Liver (tissue), 9 donors: ENCODE measurements around the gene RSU1. TPM values are rescaled to one million over a fixed set of nuclear protein-coding genes. Genes with fewer than 3 reads are reported as not detected.

Experiments
- DNase-seq: peaks from one replicate; pipeline ENCODE4 v3.0.0-alpha.2; 2017; ENCODE audit warnings: low spot score
- H3K27ac ChIP-seq, 2 donors: one replicate each; pipeline ENCODE4 v1.7.0; 2013; ENCODE audit warnings: inconsistent platforms in 2 of 2, low read length in 2 of 2, control low read depth in 1 of 2, low read depth in 1 of 2, mild to moderate bottlenecking in 1 of 2
- H3K27me3 ChIP-seq, 4 donors: one replicate each; pipeline versions ENCODE4 v1.6.1 to v1.7.0; 2013; ENCODE audit warnings: low read length in 3 of 4, inconsistent platforms in 1 of 4, mild to moderate bottlenecking in 1 of 4, moderate library complexity in 1 of 4; ENCODE audit not compliant: control insufficient read depth in 4 of 4, insufficient read depth in 4 of 4
- H3K36me3 ChIP-seq, 4 donors: one replicate each; pipeline versions ENCODE4 v1.6.1 to v1.7.0; 2013; ENCODE audit warnings: low read length in 3 of 4, mild to moderate bottlenecking in 3 of 4, low read depth in 1 of 4, moderate library complexity in 1 of 4; ENCODE audit not compliant: control insufficient read depth in 4 of 4, insufficient read depth in 3 of 4
- H3K4me1 ChIP-seq, 4 donors: one replicate each; pipeline versions ENCODE4 v1.6.1 to v1.7.0; 2013; ENCODE audit warnings: low read length in 3 of 4, mild to moderate bottlenecking in 3 of 4, moderate library complexity in 1 of 4; ENCODE audit not compliant: control insufficient read depth in 4 of 4, insufficient read depth in 4 of 4
- H3K4me3 ChIP-seq, 3 donors: one replicate each; pipeline versions ENCODE4 v1.6.1 to v1.7.0; 2013; ENCODE audit warnings: low read length in 3 of 3, control low read depth in 1 of 3, low read depth in 1 of 3, mild to moderate bottlenecking in 1 of 3
- H3K9ac ChIP-seq, 2 donors: one replicate each; pipeline ENCODE4 v1.7.0; 2013; ENCODE audit warnings: low read length in 2 of 2, mild to moderate bottlenecking in 2 of 2, moderate library complexity in 2 of 2, control low read depth in 1 of 2, low read depth in 1 of 2
- H3K9me3 ChIP-seq, 4 donors: one replicate each; pipeline versions ENCODE4 v1.6.1 to v1.7.0; 2013; ENCODE audit warnings: low read length in 3 of 4; ENCODE audit not compliant: control insufficient read depth in 4 of 4
- EGR1 ChIP-seq, 2 donors: IDR thresholded peaks; 2 replicates each; pipeline ENCODE4 v1.6.1; 2016 to 2018; ENCODE audit warnings: antibody characterized with exemption in 2 of 2, low read depth in 2 of 2
- FOXA1 ChIP-seq: IDR thresholded peaks from 2 replicates; pipeline ENCODE4 v1.6.1; 2016; ENCODE audit warnings: antibody characterized with exemption
- FOXA2 ChIP-seq: IDR thresholded peaks from 2 replicates; pipeline ENCODE4 v1.6.1; 2016; ENCODE audit warnings: antibody characterized with exemption
- GABPA ChIP-seq, 2 donors: IDR thresholded peaks in 1 of 2; conservative IDR thresholded peaks in 1 of 2; 2 replicates each; pipeline ENCODE4 v1.6.1; 2016; ENCODE audit warnings: antibody characterized with exemption in 2 of 2, mild to moderate bottlenecking in 1 of 2, moderate library complexity in 1 of 2
- HNF4A ChIP-seq, 2 donors: conservative IDR thresholded peaks; 2 replicates each; pipeline ENCODE4 v1.6.1; 2016; ENCODE audit warnings: antibody characterized with exemption in 2 of 2, mild to moderate bottlenecking in 2 of 2
- HNF4G ChIP-seq: IDR thresholded peaks from 2 replicates; pipeline ENCODE4 v1.6.1; 2016; ENCODE audit warnings: antibody characterized with exemption
- JUND ChIP-seq, 2 donors: IDR thresholded peaks; 2 replicates each; pipeline ENCODE4 v1.6.1; 2016; ENCODE audit warnings: antibody characterized with exemption in 2 of 2
- NR2F2 ChIP-seq: IDR thresholded peaks from 2 replicates; pipeline ENCODE4 v1.6.1; 2016; ENCODE audit warnings: antibody characterized with exemption
- RAD21 ChIP-seq, 2 donors: IDR thresholded peaks; 2 replicates each; pipeline ENCODE4 v1.6.1; 2016; ENCODE audit warnings: antibody characterized with exemption in 2 of 2, mild to moderate bottlenecking in 2 of 2
- RXRA ChIP-seq, 2 donors: IDR thresholded peaks; 2 replicates each; pipeline ENCODE4 v1.6.1; 2017 to 2018; ENCODE audit warnings: antibody characterized with exemption in 2 of 2, mild to moderate bottlenecking in 1 of 2
- SP1 ChIP-seq: IDR thresholded peaks from 2 replicates; pipeline ENCODE4 v1.6.1; 2018; ENCODE audit warnings: antibody characterized with exemption, mild to moderate bottlenecking
- TAF1 ChIP-seq: conservative IDR thresholded peaks from 2 replicates; pipeline ENCODE4 v1.6.1; 2016; ENCODE audit warnings: antibody characterized with exemption, mild to moderate bottlenecking
- YY1 ChIP-seq: IDR thresholded peaks from 2 replicates; pipeline ENCODE4 v1.6.1; 2016; ENCODE audit warnings: antibody characterized with exemption, mild to moderate bottlenecking
- WGBS: extraction: QIAGEN DNeasy Blood & Tissue Kit; methylation state at CpG from one replicate; pipeline ENCODE4 v1.1.7; 2013; 5-methylcytosine and 5-hydroxymethylcytosine counted together
- polyA plus RNA-seq, 2 donors: library from polyadenylated mRNA; stranded (reverse) in 1 of 2; unstranded in 1 of 2; fragments of 200-250 nt in 1 of 2; fragments of >200 nt in 1 of 2; fragmentation: Nextera tagmentation in 1 of 2; extraction: Ambion mirVana in 1 of 2; gene quantifications; one replicate each; pipeline versions ENCODE4 v1.2.1 to v1.2.3, GENCODE V29; 2013 to 2015
- total RNA-seq, 2 donors: library from RNA; depleted of rRNA; stranded (reverse); fragments of >200 nt; gene quantifications; one replicate each; pipeline ENCODE4 v1.2.3, GENCODE V29; 2014
- TF ChIP-seq, protein P1 (sequence below): IDR thresholded peaks from 2 replicates; pipeline ENCODE4 v1.6.1; 2016; ENCODE audit warnings: antibody characterized with exemption
- TF ChIP-seq, protein P2 (sequence below): IDR thresholded peaks from 2 replicates; pipeline ENCODE4 v1.6.1; 2016; ENCODE audit warnings: antibody characterized with exemption, mild to moderate bottlenecking
- TF ChIP-seq, protein P3 (sequence below): IDR thresholded peaks from 2 replicates; pipeline ENCODE4 v1.6.1; 2016; ENCODE audit warnings: antibody characterized with exemption
- TF ChIP-seq, protein P4 (sequence below): IDR thresholded peaks from 2 replicates; pipeline ENCODE4 v1.6.1; 2016; ENCODE audit warnings: antibody characterized with exemption
- TF ChIP-seq, protein P5 (sequence below): fragments of 150-350 bp; IDR thresholded peaks from 2 replicates; pipeline ENCODE4 v1.5.1; 2017; ENCODE audit warnings: improper control_type of control experiment, low read depth, low read length; ENCODE audit not compliant: missing input control
- donor health status: healthy.
- donor health status: healthy.
- donor health status: healthy.
- donor health status: healthy.
- donor health status: healthy.

RSU1 gene
- total and polyA plus RNA-seq, 4 donors, result 19.2 to 38.2 (median 28.0) TPM

DNA sequence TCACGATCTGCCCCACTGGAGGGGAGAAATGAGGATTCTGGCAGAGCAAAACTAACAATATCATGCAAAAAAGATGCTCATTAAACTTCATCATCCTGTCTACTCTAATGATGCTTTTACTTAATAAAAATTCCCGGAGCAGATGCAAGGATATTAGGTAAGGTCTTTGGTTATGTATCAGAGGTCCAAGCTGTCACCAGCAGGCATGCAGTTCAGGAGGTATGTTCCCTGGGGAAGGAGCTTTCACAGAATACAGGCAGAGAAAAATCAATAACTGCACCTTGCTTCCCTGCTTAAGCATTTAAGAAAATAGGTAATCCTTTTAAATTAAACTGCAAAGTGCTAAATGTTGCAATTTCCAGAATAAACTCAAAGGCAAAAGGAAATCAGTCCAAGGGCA lies 213.9 kb downstream of the RSU1 start:
- no peaks in the 10 kb centered on the region for H3K9me3 ChIP-seq
- no peak for DNase-seq
- no peak for TF ChIP-seq GABPA (IDR thresholded peaks at IDR 0.05 in 1 of 2, conservative IDR thresholded peaks at IDR 0.05 in 1 of 2)
- TF ChIP-seq FOXA2, result no peak
- TF ChIP-seq, protein P1, sequence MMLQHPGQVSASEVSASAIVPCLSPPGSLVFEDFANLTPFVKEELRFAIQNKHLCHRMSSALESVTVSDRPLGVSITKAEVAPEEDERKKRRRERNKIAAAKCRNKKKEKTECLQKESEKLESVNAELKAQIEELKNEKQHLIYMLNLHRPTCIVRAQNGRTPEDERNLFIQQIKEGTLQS, result no peak
- TF ChIP-seq HNF4A (conservative IDR thresholded peaks at IDR 0.05), result no peak
- TF ChIP-seq FOXA1, result no peak
- TF ChIP-seq, protein P2, sequence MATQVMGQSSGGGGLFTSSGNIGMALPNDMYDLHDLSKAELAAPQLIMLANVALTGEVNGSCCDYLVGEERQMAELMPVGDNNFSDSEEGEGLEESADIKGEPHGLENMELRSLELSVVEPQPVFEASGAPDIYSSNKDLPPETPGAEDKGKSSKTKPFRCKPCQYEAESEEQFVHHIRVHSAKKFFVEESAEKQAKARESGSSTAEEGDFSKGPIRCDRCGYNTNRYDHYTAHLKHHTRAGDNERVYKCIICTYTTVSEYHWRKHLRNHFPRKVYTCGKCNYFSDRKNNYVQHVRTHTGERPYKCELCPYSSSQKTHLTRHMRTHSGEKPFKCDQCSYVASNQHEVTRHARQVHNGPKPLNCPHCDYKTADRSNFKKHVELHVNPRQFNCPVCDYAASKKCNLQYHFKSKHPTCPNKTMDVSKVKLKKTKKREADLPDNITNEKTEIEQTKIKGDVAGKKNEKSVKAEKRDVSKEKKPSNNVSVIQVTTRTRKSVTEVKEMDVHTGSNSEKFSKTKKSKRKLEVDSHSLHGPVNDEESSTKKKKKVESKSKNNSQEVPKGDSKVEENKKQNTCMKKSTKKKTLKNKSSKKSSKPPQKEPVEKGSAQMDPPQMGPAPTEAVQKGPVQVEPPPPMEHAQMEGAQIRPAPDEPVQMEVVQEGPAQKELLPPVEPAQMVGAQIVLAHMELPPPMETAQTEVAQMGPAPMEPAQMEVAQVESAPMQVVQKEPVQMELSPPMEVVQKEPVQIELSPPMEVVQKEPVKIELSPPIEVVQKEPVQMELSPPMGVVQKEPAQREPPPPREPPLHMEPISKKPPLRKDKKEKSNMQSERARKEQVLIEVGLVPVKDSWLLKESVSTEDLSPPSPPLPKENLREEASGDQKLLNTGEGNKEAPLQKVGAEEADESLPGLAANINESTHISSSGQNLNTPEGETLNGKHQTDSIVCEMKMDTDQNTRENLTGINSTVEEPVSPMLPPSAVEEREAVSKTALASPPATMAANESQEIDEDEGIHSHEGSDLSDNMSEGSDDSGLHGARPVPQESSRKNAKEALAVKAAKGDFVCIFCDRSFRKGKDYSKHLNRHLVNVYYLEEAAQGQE, result no peak
- no peak for TF ChIP-seq YY1
- TF ChIP-seq NR2F2, result no peak
- no peak for TF ChIP-seq SP1
- TF ChIP-seq, protein P3, sequence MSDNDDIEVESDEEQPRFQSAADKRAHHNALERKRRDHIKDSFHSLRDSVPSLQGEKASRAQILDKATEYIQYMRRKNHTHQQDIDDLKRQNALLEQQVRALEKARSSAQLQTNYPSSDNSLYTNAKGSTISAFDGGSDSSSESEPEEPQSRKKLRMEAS, result no peak
- TF ChIP-seq RAD21 (IDR thresholded peaks at IDR 0.05), result no peak
- TF ChIP-seq HNF4G, result no peak
- TF ChIP-seq RXRA (IDR thresholded peaks at IDR 0.05), result no peak
- no peak for TF ChIP-seq EGR1 (IDR thresholded peaks at IDR 0.05; ENCODE audit: low read depth in 2 of 2)
- TF ChIP-seq, protein P4, sequence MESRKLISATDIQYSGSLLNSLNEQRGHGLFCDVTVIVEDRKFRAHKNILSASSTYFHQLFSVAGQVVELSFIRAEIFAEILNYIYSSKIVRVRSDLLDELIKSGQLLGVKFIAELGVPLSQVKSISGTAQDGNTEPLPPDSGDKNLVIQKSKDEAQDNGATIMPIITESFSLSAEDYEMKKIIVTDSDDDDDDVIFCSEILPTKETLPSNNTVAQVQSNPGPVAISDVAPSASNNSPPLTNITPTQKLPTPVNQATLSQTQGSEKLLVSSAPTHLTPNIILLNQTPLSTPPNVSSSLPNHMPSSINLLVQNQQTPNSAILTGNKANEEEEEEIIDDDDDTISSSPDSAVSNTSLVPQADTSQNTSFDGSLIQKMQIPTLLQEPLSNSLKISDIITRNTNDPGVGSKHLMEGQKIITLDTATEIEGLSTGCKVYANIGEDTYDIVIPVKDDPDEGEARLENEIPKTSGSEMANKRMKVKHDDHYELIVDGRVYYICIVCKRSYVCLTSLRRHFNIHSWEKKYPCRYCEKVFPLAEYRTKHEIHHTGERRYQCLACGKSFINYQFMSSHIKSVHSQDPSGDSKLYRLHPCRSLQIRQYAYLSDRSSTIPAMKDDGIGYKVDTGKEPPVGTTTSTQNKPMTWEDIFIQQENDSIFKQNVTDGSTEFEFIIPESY, result no peak
- no peak for TF ChIP-seq JUND (IDR thresholded peaks at IDR 0.05)
- TF ChIP-seq TAF1, result no peak
- TF ChIP-seq, protein P5, sequence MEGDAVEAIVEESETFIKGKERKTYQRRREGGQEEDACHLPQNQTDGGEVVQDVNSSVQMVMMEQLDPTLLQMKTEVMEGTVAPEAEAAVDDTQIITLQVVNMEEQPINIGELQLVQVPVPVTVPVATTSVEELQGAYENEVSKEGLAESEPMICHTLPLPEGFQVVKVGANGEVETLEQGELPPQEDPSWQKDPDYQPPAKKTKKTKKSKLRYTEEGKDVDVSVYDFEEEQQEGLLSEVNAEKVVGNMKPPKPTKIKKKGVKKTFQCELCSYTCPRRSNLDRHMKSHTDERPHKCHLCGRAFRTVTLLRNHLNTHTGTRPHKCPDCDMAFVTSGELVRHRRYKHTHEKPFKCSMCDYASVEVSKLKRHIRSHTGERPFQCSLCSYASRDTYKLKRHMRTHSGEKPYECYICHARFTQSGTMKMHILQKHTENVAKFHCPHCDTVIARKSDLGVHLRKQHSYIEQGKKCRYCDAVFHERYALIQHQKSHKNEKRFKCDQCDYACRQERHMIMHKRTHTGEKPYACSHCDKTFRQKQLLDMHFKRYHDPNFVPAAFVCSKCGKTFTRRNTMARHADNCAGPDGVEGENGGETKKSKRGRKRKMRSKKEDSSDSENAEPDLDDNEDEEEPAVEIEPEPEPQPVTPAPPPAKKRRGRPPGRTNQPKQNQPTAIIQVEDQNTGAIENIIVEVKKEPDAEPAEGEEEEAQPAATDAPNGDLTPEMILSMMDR, result no peak
- WGBS, result 94% methylated on average over 2 of the region's 2 CpGs
- no peaks in the 10 kb centered on the region for H3K4me1 ChIP-seq
- no peak overlapping the region for H3K4me3 ChIP-seq
- no peaks in the 10 kb centered on the region for H3K36me3 ChIP-seq
- H3K27me3 ChIP-seq, result no peaks in the 10 kb centered on the region
- no peak overlapping the region for H3K27ac ChIP-seq
- no peak overlapping the region for H3K9ac ChIP-seq
